A673 (cell line): Measurements from ENCODE around the gene EFNA3. TPM values are rescaled to one million over a fixed set of nuclear protein-coding genes. Genes with fewer than 3 reads are reported as not detected.

Experiments used
- BruUV-seq: library from RNA; stranded (reverse); fragments of 400-500 nt; replicated peaks from 2 replicates; lab custom pipeline; 2021; lab: Mats Ljungman, UMichigan
- CTCF ChIA-PET: fragments of 300-600 bp; sonication (Branson Sonifier 250); formaldehyde crosslinking; loops from one replicate; lab custom pipeline; 2022; ENCODE audit warnings: antibody characterized with exemption; lab: Charles Lee
- POLR2A ChIA-PET: fragments of 300-600 bp; sonication (Branson Sonifier 250); formaldehyde crosslinking; loops from one replicate; lab custom pipeline; 2022; ENCODE audit warnings: antibody characterized with exemption; ENCODE audit not compliant: low non-redundant PET; lab: Charles Lee
- DNase-seq: peaks from one replicate; pipeline ENCODE4 v3.0.0-alpha.2; 2015; ENCODE audit warnings: low spot score
- H3K27ac ChIP-seq: fragments of 200-600 bp; sonication (generic); 2 replicates; pipeline ENCODE4 v1.5.1; 2016; ENCODE audit warnings: mixed run types, low read depth, mild to moderate bottlenecking, mixed read lengths, antibody characterized with exemption, low read length; ENCODE audit not compliant: poor library complexity, severe bottlenecking
- H3K27me3 ChIP-seq: fragments of 200-600 bp; sonication (generic); replicated peaks from 2 replicates; pipeline ENCODE4 v1.6.1; 2017; ENCODE audit warnings: mixed run types, low read depth, mild to moderate bottlenecking, mixed read lengths, antibody characterized with exemption, low read length; ENCODE audit not compliant: insufficient read depth, poor library complexity
- H3K36me3 ChIP-seq: fragments of 200-600 bp; sonication (generic); 2 replicates; pipeline ENCODE4 v1.6.1; 2016; ENCODE audit warnings: mixed run types, mild to moderate bottlenecking, mixed read lengths, antibody characterized with exemption, low read length; ENCODE audit not compliant: insufficient read depth, poor library complexity, severe bottlenecking
- H3K4me1 ChIP-seq: fragments of 200-600 bp; sonication (generic); 2 replicates; pipeline ENCODE4 v1.6.1; 2017; ENCODE audit warnings: mixed run types, mild to moderate bottlenecking, mixed read lengths, antibody characterized with exemption, low read length; ENCODE audit not compliant: insufficient read depth, poor library complexity, severe bottlenecking
- H3K4me3 ChIP-seq: fragments of 200-600 bp; sonication (generic); 2 replicates; pipeline ENCODE4 v1.5.1; 2016; ENCODE audit warnings: low read depth, mixed run types, mild to moderate bottlenecking, mixed read lengths, low read length; ENCODE audit not compliant: poor library complexity, severe bottlenecking
- H3K9me3 ChIP-seq: fragments of 200-600 bp; sonication (generic); 2 replicates; pipeline ENCODE4 v1.6.1; 2016; ENCODE audit warnings: mixed run types, low read depth, mild to moderate bottlenecking, mixed read lengths, antibody characterized with exemption, low read length; ENCODE audit not compliant: poor library complexity, severe bottlenecking
- EZH2 ChIP-seq: fragments of 200-600 bp; sonication (generic); IDR thresholded peaks from 2 replicates; pipeline ENCODE4 v1.6.1; 2017; ENCODE audit warnings: borderline replicate concordance, low read depth, mild to moderate bottlenecking, mixed read lengths, antibody characterized with exemption, low read length; ENCODE audit not compliant: poor library complexity, severe bottlenecking
- intact Hi-C: fragments of 100-400 bp; cut with micrococcal nuclease; formaldehyde crosslinking; loops from one replicate; pipeline ENCODE4 v1.10.0; 2022; ENCODE audit not compliant: unreplicated experiment
- total RNA-seq: library from RNA; stranded (reverse); gene quantifications from 2 replicates; pipeline ENCODE4 v1.2.3, GENCODE V29; 2021
- TF ChIP-seq, protein P1 (sequence below): fragments of 300-800, 200-600 bp; sonication (generic); conservative IDR thresholded peaks from 2 replicates; pipeline ENCODE4 v1.5.1; 2017; ENCODE audit warnings: low read depth, mild to moderate bottlenecking, antibody characterized with exemption, low read length, moderate library complexity, mixed read lengths

Gene EFNA3
- total RNA-seq, 1 experiment from 2014 or later: 5.8 TPM

DNA sequence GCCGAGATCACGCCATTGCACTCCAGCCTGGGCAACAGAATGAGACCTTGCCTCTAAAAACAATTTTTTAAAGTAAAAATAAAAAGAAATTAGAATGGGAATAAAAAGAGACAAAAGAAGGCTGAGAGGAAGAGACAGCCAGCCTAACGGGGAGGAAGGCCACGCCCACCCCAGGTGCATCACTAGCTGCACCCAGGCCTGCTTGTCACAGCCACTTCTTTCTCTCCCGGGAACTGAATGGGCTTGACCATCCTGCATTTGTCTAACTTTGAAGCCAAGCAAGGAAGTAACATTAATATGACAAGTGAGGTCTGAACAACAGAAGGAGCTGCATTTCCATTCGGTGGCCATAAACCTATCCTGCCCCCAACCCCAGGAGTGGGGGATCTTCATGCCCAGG, 28.2 kb downstream of the EFNA3 start:
- Histone ChIP-seq H3K4me1 (no peaks in the 10 kb centered on the region), H3K27me3 (no peaks in the 10 kb centered on the region), H3K36me3 (no peaks in the 10 kb centered on the region), H3K4me3 (no peak overlapping the region), H3K27ac (no peak overlapping the region), H3K9me3 (no peaks in the 10 kb centered on the region)
- no peak for TF ChIP-seq EZH2
- TF ChIP-seq, protein P1, sequence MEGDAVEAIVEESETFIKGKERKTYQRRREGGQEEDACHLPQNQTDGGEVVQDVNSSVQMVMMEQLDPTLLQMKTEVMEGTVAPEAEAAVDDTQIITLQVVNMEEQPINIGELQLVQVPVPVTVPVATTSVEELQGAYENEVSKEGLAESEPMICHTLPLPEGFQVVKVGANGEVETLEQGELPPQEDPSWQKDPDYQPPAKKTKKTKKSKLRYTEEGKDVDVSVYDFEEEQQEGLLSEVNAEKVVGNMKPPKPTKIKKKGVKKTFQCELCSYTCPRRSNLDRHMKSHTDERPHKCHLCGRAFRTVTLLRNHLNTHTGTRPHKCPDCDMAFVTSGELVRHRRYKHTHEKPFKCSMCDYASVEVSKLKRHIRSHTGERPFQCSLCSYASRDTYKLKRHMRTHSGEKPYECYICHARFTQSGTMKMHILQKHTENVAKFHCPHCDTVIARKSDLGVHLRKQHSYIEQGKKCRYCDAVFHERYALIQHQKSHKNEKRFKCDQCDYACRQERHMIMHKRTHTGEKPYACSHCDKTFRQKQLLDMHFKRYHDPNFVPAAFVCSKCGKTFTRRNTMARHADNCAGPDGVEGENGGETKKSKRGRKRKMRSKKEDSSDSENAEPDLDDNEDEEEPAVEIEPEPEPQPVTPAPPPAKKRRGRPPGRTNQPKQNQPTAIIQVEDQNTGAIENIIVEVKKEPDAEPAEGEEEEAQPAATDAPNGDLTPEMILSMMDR: no peak
- intact Hi-C loops: no loop called here
- no peak for DNase-seq
- BruUV-seq: no TSS peak
- ChIA-PET CTCF (no interaction called here), POLR2A (interaction anchor here (0.7 kb wide), 2 partner anchors 61 to 272 kb away, joined by 3 to 4 read pairs; no protein-coding TSS in a partner anchor)

DNA sequence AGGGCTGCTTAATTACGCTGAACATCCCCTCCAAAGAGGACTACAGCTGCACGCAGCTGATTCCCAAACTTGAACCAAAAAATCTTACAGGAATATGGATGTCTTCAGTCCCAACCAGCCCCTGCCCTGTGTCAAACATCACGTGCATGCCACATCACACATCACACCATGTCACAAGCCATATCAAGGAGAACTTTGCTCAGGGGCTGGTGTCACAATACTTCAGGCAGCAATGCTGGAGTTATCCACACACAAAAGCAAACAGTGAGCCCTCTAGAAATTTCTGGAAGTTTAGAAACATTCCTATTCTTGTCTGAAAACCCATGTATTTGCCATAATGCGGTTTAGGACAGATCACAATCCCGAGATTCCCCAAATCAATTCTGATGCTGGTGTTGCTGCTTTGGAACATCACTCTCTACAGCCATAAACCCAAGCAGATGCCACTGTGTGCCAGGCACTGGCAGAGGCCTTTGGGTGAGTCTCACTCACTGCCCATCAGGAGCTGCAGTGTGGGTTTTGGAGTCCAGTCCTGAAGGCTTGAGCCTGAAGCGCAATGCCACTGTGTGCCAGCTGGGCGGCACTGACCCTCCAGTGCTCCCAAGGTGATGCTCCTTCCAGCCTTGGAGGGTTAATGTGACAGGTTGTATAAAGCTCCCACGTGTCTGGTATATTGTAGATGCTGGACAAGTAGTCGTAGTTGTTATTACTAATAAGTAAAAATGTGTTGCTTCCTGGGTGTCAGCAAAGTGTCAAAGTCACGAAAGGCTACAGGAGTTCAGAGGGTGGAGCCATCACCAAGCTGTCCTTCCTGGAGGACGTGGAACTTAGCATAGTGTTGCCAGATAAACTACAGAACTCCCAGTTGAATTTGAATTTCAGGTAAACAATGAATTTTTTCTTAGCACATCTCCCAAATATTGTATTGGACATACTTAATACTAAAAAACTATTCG, 28.9 kb downstream of the EFNA3 start:
- POLR2A ChIA-PET: interaction anchor here (0.5 kb wide), 1 partner anchor 268 kb away, joined by 3 read pairs; no protein-coding TSS in a partner anchor
- BruUV-seq: no TSS peak
- no peaks in the 10 kb centered on the region for H3K27me3 ChIP-seq
- no peaks in the 10 kb centered on the region for H3K4me1 ChIP-seq
- H3K36me3 ChIP-seq: no peaks in the 10 kb centered on the region
- no peaks in the 10 kb centered on the region for H3K9me3 ChIP-seq
- no peak overlapping the region for H3K27ac ChIP-seq
- no peak for DNase-seq
- CTCF ChIA-PET: no interaction called here
- no peak for TF ChIP-seq EZH2
- intact Hi-C loops: no loop called here
- H3K4me3 ChIP-seq: no peak overlapping the region

DNA sequence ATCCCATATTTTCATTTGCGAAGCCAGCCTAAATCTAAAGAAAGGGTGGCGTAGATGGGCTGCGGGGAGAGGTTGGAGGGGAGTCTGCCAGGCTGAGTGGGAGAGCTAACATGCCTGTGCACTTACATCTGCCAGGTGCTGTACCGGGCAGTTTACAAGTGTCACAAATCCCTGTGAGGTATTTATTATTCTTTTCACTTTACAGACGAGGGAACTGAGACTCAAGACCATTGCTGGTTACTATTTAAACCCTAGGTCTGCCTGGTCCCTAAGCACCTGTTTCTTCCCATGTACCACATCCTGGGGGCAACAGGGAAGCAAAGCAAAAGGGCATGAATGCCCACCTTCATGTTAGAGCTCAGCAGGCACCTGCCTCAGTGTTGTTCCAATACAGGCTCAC, 29.7 kb downstream of the EFNA3 start:
- ChIA-PET CTCF (no interaction called here), POLR2A (interaction anchor here (0.5 kb wide), 1 partner anchor 269 kb away, joined by 3 read pairs; no protein-coding TSS in a partner anchor)
- intact Hi-C loops: no loop called here
- no peaks in the 10 kb centered on the region for H3K4me1 ChIP-seq
- TF ChIP-seq, protein P1: no peak
- TF ChIP-seq EZH2: no peak
- H3K36me3 ChIP-seq: no peaks in the 10 kb centered on the region
- no TSS peak for BruUV-seq
- no peaks in the 10 kb centered on the region for H3K27me3 ChIP-seq
- H3K4me3 ChIP-seq: no peak overlapping the region
- H3K9me3 ChIP-seq: no peaks in the 10 kb centered on the region
- no peak overlapping the region for H3K27ac ChIP-seq
- no peak for DNase-seq
